GM18870 (cell line): ENCODE results near the gene HS2ST1.

Experiments used
- ATAC-seq: cut with Tn5 transposase; IDR thresholded peaks from one replicate; pipeline ENCODE4 v1.9.1; 2021; ENCODE audit warnings: moderate library complexity; ENCODE audit not compliant: unreplicated experiment

HS2ST1 gene

GRCh38 chr1:87104945-87105344, 190.5 kb downstream of the HS2ST1 start:
- no peak for ATAC-seq

GRCh38 chr1:87106144-87106543, 191.7 kb downstream of the HS2ST1 start:
- ATAC-seq = peak; percentile 40

GRCh38 chr1:87106867-87107266, 192.4 kb downstream of the HS2ST1 start:
- ATAC-seq = no peak

DNA sequence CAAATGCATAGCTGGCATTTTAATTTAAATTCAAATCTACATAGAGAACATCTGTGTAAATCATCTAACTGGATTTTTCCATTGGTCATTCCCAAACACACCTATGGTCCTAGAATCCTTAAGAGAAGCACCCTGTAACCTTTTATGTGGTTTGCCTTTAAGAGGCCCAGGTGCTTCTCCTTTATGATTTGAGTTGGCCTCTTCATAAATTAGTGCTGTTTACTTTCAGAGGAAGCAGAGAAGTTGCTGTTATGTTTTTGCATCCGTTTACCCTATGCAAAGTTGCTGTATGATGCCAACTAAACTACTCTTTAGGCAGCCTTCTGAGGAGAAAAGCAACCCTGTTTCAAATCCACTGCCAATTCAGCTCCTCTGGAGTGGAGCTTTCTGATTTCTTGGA, 193.8 kb downstream of the HS2ST1 start:
- no peak for ATAC-seq

DNA sequence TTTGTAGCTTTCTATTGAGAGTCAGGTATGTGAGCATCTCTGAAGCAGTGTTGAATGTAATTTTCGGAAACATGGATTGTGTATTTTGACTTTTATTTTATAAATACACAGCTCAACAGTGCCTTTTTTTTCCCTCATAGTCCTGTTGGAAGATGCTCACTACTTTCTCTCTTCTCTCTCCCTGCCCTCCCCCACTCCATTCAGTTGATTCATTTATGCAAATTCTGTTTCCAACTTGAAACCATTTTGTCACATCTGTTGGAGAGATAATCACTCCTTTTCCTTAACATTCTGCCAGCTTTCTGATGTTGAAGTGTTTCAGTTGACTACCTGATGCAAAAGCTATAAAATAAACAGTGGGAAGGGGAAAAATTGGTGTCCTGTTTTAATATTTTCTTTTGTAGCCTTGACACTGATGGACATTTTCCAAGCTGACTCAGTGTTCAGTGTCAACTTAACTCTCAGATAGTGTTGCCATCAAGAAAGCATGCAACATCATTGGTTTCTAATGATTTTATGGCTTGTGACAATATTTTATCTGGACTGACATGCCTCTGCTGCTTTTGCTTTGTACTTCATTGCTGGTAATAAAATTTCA, 194.5 kb downstream of the HS2ST1 start:
- no peak for ATAC-seq

GRCh38 chr1:87111659-87112371, 197.4 kb downstream of the HS2ST1 start:
- ATAC-seq = no peak

DNA sequence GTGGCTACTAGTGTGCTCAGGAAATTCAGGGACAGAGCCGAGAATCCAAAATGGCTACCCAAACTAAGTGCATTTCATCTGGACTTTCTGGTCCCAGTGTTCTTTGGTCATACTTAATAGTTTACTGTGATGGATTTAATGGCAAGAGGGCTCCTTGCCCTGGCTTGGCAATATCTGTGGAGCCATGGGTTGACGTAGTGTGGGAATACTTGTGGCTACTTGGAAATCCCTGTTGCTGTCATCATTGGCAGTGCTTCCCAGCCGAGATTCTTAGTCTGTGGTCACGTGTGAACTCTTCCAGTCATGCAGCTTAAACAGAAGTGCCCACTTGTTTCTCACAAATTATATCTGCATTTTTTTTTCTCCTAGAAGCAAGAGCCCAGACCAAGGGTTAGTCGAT, 198.9 kb downstream of the HS2ST1 start:
- no peak for ATAC-seq

DNA sequence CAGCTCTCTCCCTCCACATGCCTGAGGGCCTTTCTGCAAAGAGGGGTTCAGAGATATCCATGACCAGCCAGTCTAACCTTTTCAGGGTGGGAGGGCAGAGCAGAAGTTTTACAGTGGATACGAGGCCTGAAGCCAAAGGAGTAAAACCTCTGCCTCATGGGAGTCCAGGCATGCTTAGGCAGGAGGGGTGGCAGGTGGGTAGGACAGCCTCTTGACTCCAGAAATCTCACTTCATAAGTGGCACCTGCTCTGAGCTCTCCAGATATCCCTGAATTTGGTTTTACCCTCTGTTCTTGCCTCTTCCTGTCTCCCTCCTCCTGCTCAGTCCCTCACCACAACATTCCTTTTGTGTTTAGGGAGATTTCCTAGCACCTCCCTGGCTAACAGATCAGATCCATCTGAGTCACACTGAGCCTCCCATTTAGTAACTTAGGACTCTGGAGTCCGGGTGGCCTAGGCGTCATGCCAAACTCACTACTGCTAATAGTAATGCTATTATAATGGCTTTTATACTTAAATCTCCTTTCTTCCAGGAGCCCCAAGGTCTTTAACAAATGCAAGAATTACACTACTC, 201.0 kb downstream of the HS2ST1 start:
- ATAC-seq = no peak

GRCh38 chr1:87115891-87116290, 201.5 kb downstream of the HS2ST1 start:
- no peak for ATAC-seq

DNA sequence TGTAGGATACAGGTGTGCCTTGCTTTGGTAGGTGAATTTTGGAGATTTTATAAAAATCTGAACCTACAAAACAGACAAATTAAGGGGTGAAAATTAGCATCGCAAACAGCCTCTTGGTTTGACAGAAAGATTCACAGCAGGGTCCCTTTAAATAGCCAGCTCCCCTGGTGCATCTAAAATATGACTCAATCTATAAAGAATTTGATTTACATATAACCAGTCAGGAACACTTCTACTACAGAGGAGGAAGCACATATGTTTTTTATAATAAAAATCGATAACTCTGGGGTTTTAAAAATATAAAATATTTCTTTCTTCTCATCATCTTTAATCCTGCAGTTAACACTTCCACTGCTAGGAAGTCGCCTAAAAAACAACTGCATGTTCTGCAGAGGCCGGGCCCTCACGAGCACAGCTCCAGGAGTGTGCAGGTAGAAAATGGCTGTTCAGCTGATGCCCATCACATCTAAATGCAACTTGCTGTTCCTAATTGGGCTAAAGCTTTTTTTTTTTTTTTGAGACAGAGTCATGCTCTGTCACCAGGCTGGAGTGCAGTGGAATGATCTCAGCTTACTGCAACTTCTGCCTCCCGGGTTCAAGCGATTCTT, 203.4 kb downstream of the HS2ST1 start:
- no peak for ATAC-seq

GRCh38 chr1:87119541-87120140, 205.2 kb downstream of the HS2ST1 start:
- ATAC-seq = no peak

DNA sequence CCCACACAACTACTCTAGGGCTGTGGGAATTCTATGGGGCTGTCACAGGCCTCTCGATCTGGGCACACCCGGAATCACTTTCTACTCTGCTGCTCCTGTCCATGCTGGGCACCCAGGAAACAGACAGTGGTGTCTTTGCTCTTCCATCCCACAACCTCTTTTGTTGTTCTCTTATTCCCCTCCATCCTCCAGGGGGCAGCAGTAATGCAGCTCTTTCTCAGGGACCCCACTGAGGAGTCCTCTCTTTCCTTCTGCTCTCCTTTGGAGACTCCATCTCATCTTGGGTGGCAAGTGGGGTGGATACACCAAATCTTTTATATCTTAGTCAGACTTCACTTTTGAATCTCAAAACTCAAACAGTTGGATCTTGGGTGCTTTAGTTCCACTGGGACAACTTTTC, 206.3 kb downstream of the HS2ST1 start:
- no peak for ATAC-seq

GRCh38 chr1:87121711-87122163, 207.3 kb downstream of the HS2ST1 start:
- ATAC-seq = no peak

- ATAC-seq = no peak
Observed at GRCh38 chr1:87122243-87122642, 207.8 kb downstream of the HS2ST1 start.

DNA sequence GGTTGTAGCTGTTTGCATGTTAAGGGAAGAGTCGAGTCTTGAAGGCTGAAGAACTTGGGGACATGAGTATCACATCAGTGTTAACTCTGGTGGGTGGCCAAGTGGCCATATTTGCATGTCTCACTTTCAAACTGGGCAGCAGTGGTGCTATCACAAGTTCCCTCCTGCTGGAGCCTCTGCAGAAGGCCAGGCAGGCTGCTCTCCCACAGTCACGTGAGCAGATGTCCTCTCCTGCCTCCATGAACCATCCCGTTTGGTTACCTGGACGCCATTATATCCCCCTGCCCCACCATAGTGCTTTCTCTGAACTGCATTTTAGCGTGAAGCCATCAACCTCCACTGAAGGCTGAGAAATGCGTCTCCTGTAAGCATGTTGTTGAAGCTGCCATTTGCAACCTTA, 209.2 kb downstream of the HS2ST1 start:
- ATAC-seq = no peak

DNA sequence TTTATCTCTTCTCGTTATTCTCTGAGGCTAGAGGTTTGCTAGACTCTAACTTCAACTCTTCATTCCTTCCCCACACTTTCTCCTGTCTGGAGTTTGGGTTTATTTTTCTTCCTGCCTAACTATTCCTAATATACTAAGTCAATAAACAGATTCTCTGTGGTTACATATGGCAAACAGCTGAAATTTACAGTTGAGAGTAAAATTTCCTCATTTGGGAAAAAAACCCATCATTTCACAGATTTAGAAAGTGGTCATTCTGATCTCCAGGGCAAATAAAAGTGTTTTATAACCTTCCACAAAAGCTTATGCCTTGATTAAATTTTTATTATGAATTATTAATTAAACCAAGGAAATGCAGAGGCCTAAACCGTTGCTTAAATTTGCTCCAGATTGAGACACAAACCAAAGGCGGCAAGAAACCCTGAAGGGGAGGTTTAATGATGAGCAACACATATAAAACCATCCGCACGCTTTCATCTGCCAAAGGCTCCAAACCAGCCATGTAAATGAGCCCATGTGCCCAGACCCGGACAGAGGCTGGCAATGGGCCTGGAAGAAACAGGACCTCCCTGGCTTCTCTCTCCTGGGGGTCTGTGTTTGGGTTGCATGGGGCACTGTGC, 212.6 kb downstream of the HS2ST1 start:
- ATAC-seq = no peak

GRCh38 chr1:87127581-87127980, 213.1 kb downstream of the HS2ST1 start:
- no peak for ATAC-seq

GRCh38 chr1:87129038-87129437, 214.6 kb downstream of the HS2ST1 start:
- no peak for ATAC-seq

GRCh38 chr1:87129606-87130005, 215.2 kb downstream of the HS2ST1 start:
- ATAC-seq = no peak

DNA sequence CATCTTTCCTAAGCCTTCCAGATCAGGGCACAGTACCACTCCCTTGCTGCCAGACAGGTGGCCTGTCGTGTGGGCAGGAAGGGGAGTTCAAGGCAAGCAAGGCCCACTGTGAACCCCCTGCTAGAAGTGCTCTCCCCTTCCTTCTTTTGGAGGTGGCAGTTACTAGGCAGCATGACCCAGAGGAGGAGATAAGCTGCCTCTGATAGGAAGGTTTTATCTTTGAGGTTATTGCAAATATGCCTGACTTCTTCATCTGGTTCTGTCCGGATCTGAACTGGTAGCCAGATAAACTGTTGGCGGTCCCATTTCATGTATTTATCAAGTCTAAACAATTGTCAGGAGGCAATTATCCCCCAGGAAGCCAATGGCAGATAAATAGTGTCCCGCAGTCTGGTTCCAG, 216.0 kb downstream of the HS2ST1 start:
- no peak for ATAC-seq

GRCh38 chr1:87131809-87132283, 217.4 kb downstream of the HS2ST1 start:
- ATAC-seq = peak; percentile 89
